GM21367 (cell line): ENCODE measurements around the gene ZSCAN30.
A peak's percentile ranks its signal among the peaks of the same experiment; 100 is the strongest.
"Not testable (repeated sequence)": the region's sequence is repeated elsewhere in the genome, so short reads cannot be mapped to it uniquely, and the experiment has no call there.

Source experiments
- ATAC-seq: cut with Tn5 transposase; IDR thresholded peaks from one replicate; pipeline ENCODE4 v1.9.1; 2021; ENCODE audit not compliant: unreplicated experiment

ZSCAN30 gene

DNA sequence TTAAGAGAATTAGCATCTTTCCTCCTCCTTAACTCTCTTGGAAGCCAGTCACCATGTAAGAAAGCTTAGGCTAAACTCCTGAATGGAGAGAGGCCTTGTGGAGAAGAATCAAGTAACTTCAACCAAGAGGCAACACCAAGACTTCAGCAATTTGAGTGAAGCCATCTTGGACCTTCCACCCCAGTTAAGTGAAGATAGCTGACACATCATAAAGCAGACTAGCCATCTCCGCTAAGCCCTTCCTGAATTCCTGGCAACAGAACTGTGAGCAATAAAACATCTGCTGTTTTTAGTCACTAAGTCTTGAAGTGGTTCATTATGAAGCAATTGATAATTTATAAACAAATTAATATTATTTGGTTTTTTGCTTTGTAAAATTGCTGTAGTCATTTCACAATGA lies 50.7 kb downstream of the ZSCAN30 start:
- ATAC-seq, result no peak

DNA sequence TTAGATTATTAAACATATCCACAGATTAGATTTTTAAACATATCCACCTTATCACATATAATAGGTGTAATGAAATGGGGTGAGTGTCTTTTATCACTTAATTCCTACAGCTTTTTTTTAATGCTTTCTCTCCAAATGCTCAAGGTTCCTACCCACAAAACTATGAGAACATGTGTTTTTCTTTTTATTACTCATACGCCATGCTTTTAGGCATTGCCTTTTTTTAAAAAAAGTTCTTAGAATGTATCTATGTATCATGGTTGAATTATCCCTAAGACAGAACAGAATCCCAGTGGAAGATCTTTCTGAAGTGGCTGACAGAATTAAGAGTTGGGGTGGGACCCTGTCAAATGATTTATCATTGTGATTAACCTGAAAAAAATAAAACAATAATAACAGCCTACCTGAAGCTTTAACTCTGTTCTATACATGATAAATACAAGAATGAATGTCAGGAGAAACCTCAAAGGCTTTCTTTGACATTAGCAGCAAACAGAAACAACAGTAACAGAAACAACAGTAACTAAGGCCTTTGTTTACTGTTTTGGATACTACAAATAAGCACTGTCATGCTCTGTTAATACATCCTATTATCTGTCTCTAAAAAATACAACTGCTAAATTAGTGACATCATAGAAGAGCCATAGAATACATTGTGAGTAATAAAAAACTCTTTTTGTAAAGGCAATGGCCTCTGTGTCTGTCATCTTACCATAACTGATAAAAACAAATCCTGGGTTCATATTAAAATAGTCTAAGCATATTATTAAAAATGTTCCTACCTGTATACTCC lies 53.3 kb downstream of the ZSCAN30 start:
- ATAC-seq, result no peak

DNA sequence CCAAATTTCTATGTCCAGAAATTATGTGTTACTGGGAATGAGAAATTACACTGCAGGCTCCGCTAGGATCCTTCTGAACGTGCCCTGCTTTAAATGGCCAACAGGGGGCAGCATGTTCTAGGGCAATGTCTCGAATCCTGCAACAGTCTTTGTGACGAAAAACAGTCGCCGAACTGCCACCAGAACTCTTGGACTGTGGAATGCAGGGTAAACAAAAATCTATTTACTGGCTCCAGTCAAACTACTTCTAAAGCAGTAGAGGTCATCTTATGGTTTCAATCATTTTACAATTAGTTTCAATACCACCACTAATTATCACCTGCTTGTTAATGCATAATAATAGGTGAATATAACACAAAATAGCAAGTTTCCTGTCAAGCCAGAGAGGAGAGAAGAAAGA lies 59.0 kb downstream of the ZSCAN30 start:
- peak; percentile 87 for ATAC-seq

DNA sequence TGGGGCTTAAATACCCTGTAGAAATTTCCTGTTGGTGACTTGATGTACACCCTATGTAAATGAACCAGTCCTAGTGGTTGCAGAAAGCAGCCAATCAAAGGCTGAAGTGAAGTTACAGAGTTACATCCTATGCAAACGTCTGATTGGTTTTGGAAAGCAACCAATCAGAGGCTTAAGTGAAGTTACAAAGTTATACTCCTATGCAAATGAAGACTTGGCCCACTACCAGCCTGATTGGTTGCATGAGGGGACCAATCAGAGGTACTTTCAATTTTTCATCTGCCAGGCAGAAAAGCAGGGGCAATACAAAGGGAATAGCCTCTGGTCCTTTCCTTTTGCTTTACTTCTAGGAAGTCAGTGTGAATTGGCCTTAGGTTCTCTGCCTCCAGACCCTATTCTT lies 62.8 kb downstream of the ZSCAN30 start:
- no peak for ATAC-seq

DNA sequence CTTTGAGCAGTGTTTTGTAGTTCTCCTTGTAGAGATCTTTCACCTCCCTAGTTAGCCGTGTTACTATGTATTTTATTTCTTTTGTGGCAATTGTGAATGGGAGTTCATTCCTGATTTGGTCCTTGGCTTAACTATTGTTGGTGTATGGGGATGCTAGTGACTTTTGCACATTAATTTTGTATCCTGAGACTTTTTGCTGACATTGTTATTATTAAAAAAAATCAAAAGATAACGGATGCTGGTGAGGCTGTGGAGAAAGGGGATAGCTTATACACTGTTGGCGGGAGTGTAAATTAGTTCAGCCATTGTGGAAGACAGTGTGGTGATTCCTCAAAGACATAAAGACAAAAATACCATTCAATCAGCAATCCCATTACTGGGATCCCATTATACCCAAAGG lies 66.2 kb downstream of the ZSCAN30 start:
- no peak for ATAC-seq

DNA sequence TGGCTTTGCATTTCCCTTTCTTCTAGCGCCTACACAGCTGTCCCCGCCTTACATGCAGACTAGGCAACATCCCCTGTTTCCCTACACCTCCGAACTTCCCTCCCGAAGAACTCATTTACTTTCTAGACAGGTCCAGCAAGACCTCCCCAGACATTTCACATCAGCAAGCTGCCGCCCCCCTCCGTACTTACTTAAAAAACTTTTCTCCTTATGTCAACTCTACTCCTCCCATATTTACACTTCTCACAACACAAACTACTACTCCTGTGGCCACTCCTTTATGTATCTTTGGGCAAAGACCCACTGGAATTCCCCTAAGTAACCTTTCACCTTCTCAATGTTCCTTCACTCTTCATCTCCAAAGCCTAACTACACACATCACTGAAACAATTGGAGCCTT lies 69.6 kb downstream of the ZSCAN30 start:
- ATAC-seq, result no peak

DNA sequence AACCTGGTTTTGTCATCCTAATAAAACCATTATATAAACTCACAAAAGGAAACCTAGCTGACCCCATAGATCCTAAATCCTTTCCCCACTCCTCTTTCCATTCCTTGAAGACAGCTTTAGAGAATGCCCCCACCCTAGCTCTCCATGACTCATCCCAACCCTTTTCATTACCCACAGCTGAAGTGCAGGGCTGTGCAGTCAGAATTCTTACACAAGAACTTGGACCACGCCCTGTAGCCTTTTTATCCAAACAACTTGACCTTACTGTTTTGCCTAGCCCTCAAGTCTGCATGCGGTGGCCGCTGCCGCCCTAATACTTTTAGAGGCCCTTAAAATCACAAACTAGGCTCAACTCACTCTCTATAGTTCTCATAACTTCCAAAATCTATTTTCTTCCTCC lies 70.7 kb downstream of the ZSCAN30 start:
- ATAC-seq, result not testable (repeated sequence)

DNA sequence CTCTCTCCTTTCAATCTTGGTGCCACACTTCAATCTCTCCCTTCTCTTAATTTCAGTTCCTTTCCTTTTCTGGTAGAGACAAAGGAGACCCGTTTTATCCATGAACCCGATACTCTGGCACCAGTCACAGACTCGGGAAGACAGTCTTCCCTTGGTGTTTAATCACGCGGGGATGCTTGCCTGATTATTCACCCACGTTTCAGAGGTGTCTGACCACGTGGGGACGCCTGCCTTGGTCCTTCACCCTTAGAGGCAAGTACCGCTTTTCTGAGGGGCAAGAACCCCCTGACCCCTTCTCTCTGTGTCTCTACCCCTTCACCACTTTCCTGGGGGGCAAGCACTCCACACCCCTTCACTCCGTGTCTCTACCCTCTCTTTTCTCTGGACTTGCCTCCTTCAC lies 73.4 kb downstream of the ZSCAN30 start:
- not testable (repeated sequence) for ATAC-seq

DNA sequence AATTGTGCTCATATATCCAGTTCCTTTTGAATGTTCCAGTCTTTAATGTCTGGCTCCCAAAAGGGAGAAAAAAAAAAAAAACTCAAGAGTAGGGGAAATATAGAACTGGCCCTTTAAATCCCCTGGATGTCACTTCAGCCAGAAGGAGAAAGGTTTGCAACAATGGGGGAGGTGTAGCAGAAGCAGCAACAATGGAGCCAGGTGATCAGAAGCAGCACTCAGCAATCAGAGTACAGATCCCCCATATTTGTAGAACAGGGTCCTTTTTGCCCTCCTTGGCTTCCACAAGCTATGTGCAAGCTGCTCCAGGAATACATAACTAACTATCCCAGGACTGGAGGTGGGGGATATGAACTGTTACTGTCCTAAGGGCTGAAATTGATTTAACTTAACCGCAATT lies 75.0 kb downstream of the ZSCAN30 start:
- ATAC-seq, result no peak

DNA sequence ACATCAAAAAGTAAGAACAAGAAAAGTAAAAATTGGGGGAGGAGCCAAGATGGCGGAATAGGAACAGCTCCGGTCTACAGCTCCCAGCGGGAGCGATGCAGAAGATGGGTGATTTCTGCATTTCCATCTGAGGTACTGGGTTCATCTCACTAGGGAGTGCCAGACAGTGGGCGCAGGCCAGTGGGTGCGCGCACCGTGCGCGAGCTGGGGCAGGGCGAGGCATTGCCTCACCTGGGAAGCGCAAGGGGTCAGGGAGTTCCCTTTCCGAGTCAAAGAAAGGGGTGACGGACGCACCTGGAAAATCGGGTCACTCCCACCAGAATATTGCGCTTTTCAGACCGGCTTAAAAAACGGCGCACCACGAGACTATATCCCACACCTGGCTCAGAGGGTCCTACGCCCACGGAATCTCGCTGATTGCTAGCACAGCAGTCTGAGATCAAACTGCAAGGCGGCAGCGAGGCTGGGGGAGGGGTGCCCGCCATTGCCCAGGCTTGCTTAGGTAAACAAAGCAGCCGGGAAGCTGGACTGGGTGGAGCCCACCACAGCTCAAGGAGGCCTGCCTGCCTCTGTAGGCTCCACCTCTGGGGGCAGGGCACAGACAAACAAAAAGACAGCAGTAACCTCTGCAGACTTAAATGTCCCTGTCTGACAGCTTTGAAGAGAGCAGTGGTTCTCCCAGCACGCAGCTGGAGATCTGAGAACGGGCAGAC lies 84.1 kb downstream of the ZSCAN30 start:
- ATAC-seq, result not testable (repeated sequence)

DNA sequence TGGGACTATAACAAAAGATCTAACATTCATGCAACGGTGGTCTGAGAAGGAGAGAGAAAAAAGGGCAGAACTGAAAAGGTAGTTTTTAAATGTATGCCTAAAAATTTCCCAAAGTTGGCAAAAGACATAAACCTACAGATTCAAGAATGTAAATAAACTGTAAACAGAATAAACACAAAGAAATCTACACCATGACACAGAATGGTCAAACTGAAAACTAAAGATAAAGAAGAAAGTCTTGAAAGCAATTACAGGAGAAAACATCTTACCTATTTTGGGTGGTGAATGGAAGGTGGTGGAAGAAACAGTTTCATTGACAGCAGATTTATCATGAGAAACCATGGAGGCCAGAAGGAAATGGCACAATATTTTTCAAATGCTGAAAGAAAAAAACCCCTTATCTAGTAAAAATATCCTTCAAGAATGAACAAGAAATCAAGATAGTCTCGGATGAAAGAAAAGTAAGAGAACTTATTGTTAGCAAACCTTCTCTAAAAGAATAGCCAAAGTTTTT lies 84.8 kb downstream of the ZSCAN30 start:
- no peak for ATAC-seq

DNA sequence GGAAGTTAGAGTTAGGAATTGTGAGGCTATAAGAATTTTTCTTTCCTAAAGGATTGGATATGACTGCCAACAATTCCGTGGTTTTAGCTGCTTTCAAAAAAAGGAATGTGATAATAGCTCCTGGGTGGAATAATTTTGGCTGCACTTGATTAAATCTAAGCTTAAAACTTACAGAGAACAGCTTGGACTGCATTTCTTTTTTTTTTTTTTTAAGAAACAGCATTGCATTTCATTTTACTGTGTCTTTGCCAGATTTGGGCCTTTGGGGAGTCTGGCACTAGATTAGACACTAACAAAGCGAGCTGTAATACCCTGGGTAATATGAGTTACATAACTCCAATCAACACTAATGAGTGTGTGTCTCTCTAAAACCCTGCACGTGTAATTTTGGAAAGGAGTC lies 87.0 kb downstream of the ZSCAN30 start:
- no peak for ATAC-seq

DNA sequence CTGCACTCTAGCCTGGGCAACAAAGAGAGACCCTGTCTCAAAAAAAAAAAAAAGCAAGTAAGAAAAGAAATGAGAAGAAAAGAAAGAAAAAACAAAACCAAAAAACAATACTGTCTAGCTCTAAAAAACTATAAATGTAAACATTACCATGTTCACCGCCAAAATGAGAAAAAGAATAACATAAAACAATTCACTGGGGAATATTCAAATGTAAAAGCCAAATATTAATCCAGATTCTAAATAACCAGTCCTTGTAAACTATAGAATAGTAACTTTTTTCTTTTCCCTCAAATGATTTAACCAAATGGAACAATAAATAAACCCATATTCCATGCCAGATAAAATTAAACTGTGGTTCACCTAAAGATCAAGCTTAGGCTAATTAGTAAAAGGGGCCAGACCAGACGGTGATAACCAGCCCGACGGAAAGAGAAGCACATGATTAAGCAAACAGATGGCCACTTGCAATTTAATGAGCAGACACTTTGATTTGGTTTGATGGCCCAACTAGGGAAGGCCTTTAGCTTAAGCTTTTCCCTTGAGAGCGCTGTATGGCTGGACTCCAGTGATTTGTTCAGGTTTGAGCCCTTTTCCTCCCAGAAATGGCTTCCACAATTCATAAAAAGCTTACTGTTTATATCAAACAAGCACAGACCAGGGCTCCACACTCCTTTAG lies 88.6 kb downstream of the ZSCAN30 start:
- ATAC-seq, result no peak
